ENCODE measurements around the gene TAF8. TPM values are rescaled to one million over a fixed set of nuclear protein-coding genes. Genes with fewer than 3 reads are reported as not detected.

TAF8 gene, protein sequence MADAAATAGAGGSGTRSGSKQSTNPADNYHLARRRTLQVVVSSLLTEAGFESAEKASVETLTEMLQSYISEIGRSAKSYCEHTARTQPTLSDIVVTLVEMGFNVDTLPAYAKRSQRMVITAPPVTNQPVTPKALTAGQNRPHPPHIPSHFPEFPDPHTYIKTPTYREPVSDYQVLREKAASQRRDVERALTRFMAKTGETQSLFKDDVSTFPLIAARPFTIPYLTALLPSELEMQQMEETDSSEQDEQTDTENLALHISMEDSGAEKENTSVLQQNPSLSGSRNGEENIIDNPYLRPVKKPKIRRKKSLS
- 10 to 100 TPM; 22.7 to 48.8 (median 26.1) TPM for total RNA-seq

DNA sequence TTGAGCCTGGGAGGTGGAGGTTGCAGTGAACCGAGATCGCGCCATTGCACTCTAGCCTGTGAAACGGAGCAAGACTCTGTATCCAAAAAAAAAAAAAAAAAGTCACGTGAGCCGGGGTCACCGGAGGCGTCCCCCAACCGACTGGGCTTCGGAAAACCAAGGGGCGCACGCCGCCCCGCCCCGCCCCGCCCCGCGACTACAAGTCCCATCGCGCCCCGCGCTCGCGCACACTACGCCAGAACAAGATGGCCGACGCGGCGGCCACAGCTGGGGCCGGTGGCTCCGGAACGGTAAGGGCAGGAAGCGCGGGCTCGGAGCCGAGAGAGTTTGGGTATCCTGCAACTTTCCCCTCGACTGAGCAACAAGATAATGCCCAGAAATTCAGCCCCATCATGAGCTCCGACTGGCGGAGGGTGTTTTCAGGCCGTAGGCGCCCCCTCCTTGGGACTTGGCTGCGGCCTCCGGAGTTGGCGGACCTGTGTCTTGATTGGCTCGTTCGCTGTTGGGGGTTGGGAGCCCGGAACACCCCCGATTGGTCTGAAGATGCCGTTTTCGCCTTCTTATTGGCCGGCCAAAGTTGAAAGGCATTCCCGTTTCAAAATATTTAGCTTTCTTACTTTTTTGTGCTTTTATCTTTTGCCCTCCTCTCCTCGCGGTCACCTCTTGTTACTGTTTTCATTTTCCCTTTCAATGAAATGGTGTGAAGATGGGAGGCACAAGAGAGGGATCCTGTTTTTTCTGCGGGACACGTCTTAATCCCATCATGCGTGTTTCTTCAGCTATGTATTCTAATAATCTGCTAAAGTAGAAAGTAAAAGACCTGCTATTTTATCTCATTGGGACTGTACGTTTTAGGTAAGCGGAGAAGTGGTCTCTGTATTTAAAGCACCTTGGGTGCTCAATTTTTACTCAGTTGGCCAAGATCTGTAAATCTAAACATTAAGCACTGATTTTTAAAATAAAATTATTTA is at the start of gene TAF8:
Gene TAF8, plus strand, starts transcription at position 228 of the 971 bp plus-strand sequence. Its CDS starts 18 bp downstream, at position 246.
- TF ChIP-seq, protein P1, sequence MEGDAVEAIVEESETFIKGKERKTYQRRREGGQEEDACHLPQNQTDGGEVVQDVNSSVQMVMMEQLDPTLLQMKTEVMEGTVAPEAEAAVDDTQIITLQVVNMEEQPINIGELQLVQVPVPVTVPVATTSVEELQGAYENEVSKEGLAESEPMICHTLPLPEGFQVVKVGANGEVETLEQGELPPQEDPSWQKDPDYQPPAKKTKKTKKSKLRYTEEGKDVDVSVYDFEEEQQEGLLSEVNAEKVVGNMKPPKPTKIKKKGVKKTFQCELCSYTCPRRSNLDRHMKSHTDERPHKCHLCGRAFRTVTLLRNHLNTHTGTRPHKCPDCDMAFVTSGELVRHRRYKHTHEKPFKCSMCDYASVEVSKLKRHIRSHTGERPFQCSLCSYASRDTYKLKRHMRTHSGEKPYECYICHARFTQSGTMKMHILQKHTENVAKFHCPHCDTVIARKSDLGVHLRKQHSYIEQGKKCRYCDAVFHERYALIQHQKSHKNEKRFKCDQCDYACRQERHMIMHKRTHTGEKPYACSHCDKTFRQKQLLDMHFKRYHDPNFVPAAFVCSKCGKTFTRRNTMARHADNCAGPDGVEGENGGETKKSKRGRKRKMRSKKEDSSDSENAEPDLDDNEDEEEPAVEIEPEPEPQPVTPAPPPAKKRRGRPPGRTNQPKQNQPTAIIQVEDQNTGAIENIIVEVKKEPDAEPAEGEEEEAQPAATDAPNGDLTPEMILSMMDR (IDR thresholded peaks at IDR 0.05; ENCODE audit: low read depth): no peak

DNA sequence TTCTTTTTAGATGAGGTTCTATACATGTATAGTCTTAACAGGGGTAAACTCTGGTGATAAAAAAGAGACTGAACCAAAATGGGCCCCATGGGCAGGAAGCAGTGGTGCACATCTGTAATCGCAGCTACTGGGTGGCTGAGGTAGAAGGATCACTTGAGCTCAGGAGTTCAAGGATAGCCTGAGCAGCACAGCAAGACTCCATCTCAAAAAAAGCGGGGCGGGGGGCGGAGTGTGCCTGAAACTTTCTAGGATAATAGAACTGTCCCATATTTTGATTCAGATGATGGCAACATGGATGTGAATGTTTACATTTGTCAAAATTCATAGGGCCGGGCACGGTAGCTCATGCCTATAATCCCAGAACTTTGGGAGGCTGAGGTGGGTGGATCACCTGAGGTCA is 48.8 kb upstream of the TAF8 start:
- TF ChIP-seq, protein P1 (IDR thresholded peaks at IDR 0.05; ENCODE audit: low read depth): no peak

DNA sequence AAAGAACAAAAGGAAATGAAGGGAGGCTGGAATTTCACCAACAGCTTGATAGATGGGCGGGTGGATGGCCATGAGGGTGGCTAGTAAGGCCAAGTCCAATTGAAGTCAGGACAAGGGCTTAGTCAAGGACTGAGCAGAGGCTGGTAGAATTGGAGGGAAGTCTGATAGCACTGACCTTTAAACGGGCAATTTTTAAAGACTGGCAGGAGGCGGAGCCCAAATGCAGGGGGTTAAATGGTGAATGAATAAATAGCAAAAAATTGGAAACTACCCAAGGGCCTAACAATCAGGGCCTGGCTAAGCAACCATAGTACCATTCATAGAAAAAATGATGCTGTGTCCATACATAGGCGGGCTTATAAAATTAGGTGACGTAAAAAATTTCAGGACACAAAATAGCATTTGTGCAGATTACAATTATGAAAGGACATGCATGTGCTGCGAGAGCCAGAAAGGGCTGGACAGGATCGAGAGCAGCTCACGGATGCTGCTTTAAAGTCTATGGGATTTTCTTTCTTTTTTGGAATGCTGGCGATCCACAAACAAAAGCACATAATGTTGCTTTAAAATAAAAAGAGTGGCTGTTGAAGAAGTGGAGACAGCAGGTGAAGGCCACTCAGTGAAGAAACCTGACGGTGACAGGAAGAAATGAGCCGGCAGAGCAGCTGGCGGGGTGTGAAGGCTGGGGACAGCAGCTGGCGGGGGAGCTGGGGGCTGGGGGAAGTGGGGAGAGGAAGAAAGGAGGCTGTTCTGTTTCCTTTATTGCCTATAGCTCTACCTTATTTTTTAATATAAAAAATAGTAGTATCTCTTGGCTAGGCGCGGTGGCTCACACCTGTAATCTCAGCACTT is 42.8 kb upstream of the TAF8 start:
- TF ChIP-seq, protein P1 (IDR thresholded peaks at IDR 0.05; ENCODE audit: low read depth): no peak

DNA sequence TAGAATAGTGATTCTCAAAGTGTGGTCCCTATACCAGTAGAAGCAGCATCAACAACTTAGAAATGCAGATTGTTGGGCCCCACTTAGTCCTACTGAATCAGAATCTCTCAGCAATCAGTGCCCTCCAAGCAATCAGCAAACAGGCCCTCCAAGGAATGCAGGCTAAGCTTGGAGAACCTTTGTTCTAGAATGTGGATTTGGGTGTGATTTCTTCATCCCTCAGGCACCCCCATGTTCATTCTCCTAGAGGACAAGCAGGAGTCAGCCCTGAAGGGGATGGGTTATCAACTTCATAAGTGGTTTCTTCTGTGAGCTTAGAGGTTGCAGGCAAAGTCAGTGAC is 40.5 kb upstream of the TAF8 start:
- TF ChIP-seq, protein P1 (IDR thresholded peaks at IDR 0.05; ENCODE audit: low read depth): no peak

DNA sequence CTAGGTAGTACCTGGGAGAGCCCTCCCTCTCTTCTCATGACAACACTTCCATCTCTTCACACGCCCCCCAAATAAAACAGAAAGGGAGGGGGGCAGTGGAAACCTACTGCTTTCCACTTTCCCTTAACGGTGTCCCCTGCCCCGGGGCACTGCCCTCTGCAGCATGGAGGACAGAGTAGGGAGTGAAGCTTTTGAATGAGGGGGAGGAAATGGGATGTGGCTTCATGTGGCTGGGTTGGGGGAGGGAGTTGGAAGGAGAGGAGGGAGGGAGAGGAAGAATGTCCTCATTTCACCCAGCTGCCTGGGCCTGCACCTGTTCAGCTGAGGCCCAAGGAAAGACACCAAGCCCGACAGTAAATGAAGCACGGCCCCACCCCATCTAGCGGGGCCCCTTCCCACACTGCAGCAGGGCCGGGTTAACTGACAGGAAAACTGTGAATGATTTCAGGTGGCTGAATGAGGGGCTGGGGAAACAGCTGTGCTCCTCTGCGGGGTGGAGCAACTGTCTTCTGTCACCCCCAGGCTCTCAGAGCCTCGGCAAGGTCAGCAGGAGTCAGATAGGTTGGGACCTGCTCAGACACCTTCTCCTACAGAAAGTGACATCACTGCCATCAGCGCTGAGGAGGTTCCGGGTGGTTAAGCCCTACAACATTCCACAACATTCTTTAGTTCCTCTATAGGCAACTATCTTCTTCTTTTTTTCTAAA is 40.0 kb upstream of the TAF8 start:
- TF ChIP-seq, protein P1 (IDR thresholded peaks at IDR 0.05; ENCODE audit: low read depth): no peak

DNA sequence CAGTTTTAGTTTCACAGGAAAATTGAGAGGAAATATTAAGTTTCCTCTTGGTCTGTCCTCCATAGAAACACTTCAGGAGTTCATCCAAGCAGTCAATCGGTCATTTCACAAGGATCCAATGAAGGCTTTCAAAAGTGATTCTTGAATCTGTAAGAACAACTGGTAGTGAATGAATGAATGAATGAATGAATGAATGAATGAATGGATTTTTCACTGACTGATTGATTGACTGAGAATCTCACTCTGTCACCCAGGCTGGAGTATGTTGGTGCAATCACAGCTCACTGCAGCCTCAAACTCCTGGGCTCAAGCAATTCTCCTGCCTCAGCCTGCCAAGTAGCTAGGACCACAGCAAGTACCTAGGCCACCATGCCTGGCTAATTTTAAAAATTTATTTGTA is 39.4 kb upstream of the TAF8 start:
- TF ChIP-seq, protein P1 (IDR thresholded peaks at IDR 0.05; ENCODE audit: low read depth): no peak
